HG03064 (cell line): ENCODE data around the gene SLC4A2.
"Not testable (repeated sequence)": the region's sequence is repeated elsewhere in the genome, so short reads cannot be mapped to it uniquely, and the experiment has no call there.

Experiments
- ATAC-seq: cut with Tn5 transposase; IDR thresholded peaks from one replicate; pipeline ENCODE4 v1.9.1; 2021; ENCODE audit warnings: low read depth; ENCODE audit not compliant: unreplicated experiment

Gene SLC4A2

DNA sequence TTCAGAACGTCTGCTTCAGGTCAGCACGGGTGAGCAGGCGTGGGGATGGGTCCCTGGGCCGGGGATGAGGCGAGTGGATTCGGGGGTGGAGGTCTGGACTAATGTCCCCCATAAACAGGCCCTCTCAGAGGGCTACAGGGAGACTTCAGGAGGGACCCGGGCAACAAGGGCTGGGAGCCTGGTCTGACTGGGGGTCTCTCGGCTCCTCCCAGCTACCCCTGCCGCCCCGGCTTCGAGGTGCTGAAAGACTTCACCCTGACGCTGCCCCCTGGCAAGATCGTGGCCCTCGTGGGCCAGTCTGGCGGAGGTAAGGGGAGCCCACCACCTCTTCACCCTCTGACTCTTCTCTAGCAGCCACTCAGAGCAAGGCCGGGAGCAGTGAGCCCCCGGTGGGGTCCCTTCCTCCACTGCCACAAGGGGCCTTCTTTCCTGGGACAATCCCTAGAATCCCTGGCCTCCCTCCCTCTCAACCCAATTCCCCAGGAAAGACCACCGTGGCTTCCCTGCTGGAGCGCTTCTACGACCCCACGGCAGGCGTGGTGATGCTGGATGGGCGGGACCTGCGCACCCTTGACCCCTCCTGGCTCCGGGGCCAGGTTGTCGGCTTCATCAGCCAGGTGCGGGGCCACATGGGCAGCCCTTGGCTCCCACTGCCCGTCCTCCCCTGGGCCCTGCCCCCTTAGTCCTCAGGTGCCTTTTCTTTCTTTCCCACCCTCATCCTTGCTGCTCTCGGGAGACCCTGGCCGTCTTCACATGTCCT lies 18.6 kb upstream of the SLC4A2 start:
- no peak for ATAC-seq

DNA sequence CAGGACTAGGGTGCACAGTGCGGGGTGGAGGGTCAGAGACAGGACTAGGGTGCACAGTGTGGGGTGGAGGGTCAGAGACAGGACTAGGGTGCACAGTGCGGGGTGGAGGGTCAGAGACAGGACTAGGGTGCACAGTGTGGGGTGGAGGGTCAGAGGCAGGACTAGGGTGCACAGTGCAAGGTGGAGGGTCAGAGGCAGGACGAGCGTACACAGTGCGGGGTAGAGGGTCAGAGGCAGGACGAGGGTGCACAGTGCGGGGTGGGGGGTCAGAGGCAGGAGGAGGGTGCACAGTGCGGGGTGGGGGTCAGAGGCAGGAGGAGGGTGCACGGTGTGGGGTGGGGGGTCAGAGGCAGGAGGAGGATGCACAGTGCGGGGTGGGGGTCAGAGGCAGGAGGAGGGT lies 15.9 kb upstream of the SLC4A2 start:
- not testable (repeated sequence) for ATAC-seq

DNA sequence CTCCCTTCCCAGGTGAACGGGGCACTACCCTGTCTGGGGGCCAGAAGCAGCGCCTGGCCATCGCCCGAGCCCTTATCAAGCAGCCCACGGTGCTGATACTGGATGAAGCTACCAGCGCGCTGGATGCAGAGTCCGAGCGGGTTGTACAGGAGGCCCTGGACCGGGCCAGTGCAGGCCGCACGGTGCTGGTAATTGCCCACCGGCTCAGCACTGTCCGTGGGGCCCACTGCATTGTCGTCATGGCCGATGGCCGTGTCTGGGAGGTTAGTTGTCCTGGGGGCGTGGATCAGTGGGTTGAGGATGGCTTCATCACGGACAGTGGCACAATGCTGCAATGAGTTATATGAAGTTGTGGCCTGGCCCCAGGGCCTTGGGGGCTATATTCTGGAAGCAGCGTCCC lies 15.4 kb upstream of the SLC4A2 start:
- no peak for ATAC-seq

DNA sequence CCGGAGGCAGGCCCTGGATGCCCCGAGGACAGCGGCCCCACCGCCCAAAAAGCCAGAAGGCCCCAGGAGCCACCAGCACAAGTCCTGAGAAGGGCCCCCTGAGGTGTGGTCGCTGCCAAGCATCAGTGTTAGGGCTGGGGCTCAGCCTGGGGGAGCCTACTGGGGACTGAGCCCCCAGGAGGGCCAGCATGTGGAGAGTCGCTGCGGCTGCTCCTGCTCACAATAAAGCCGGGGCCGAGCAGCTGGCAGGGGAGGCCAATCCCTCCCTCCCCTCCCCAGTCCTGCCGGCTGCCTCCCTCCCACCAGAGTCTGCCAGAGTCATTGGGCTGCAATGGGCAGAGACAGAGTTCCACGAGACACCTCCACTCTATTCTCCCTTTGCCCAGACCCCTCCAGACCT lies 14.1 kb upstream of the SLC4A2 start:
- ATAC-seq = no peak

DNA sequence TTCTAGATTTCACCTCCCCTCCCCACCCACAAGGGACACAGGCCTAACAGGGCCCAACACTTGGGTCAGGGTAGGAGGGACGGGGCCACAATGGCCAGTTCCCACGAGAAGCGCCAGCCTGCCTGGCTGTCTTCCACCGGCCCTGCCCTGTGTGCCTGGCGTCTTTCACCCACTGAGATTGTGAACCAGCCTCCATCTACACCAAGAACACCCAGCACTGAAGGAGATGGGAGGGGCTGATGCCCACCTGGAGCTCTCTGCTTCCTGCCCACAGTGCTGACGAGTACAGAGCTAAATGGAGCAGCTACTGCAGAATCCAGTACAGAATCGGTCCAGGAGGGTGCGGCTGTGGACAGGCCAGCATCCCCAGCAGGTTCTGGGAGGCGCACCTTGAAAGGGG lies 13.4 kb upstream of the SLC4A2 start:
- no peak for ATAC-seq

DNA sequence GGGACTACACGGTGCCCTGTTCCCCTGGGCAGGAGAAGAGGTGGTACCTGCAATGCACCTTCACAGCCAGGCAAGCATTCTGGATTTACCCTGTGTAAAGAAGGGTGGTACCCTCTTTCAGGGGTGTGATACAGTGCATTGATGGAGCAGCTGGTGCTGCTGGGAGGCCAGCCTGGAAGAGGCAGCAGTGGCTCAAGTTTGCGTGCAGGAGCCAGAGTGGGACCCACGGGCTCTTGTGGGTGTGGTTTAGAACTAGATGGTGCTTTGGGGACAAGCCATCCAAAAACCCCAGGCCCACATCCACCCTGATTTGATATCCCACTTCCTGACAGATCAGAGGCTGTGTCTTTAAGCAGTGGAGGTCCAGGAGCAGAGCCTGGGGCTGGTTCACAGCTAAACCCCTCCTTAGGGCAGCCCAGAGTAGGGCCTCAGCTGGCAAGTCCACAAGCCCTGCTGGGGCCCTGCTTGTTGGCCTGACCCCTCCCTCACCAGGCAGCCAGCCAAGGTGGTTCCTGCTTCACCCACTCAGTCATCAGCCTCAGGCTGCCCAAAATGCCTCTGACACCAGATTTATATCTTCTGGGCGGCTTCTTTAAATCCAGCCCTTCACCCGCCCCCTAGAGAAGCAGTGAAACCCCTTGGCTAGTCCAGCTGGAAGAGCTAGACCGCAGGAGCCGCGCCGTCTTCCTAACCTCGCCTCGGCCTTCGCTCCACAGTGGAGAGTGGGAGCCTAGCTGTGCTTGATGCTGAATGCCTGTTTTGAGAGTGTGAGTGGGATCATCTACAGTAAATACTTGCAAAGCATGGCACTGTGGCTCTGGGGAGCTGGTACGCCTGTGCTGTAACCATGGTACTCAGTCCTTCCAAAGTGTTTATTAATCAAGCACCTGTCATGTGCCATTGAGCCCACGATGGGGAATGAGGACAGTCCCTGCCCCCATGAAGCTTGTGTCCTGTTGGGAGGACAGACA lies 12.5 kb upstream of the SLC4A2 start:
- ATAC-seq = no peak

DNA sequence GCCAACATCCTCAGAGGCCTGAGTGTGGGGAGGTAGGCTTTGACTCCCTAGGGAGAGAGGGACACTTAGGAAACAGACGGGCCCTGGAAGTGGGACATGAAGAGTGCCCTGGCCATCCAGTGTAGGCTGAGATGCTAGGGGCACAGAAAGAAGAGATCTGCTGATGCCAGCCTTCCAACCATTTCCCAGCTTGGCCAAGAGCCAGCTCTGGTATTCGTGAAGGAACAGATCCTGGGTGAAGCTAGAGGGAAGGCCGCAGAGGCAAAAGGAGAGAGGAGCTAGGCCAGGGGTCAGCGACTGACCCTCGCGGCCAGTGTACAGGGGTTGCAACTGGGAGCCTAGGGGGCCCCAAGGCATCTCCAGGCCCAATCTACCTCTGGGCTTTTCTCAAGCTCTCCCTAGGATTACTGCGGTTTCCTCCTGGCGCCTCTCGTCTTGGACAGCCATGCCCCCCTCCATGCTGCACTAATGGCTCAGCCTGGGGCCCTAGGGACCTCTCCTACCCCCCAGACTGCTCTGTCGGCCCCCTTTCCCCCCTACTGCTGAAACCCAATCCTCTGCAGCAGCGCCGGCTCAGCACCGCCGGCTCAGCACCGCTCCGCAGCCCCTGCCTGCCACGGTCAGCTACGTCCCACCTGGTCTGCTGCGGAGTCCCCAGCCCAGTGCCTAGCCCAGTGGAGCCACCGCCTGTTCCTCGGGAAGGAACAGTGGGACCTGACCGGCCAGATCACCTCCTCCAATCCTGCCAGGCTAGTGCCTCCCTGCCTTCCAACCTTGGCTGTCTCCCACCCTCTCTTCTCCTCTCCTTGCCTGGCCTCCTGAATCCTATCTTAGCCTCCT lies 11.2 kb upstream of the SLC4A2 start, which contains the start of gene ASIC3:
Gene ASIC3 (plus strand): TSS at position 556 of the 840 bp plus-strand sequence. CDS start 355 bp downstream, outside the sequence.
- ATAC-seq = no peak

DNA sequence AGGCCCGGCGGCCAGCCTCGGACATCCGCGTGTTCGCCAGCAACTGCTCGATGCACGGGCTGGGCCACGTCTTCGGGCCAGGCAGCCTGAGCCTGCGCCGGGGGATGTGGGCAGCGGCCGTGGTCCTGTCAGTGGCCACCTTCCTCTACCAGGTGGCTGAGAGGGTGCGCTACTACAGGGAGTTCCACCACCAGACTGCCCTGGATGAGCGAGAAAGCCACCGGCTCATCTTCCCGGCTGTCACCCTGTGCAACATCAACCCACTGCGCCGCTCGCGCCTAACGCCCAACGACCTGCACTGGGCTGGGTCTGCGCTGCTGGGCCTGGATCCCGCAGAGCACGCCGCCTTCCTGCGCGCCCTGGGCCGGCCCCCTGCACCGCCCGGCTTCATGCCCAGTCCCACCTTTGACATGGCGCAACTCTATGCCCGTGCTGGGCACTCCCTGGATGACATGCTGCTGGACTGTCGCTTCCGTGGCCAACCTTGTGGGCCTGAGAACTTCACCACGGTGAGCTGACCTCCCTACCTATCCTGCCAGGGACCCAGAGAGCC lies 10.4 kb upstream of the SLC4A2 start:
- no peak for ATAC-seq

DNA sequence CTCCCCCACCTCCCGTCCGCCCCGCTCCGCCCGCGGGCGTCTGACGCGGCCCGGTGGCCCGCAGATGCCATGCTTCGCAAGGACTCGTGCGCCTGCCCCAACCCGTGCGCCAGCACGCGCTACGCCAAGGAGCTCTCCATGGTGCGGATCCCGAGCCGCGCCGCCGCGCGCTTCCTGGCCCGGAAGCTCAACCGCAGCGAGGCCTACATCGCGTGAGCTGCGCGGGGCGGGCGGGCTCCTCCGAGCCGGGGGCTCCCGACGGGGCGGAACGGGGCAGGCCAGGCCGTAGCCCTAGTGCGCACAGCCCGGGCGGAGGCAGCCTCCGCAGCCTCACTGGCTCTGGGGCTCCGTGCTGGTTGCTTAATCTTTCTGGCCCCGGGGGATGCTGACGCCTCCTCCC lies 8.3 kb upstream of the SLC4A2 start:
- ATAC-seq = no peak

DNA sequence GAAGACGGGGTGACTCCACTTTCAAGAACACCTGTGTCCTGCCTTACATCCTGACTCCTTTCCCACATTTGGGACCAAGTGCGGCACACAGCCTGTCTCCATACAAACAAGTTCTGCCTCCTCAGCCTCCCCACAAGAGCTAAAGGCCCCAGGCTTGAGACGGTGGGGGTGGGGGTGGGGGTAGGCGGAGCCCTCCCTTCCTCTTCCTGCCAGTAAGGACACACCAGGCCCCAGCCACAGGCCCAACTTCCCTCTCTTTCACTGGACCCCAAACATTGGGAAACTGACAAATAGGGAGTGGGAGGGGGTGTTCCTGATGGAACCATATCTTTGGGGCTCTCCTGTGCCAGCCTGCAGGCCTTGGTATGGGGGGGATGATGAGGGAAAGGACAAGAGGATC lies 6.3 kb upstream of the SLC4A2 start:
- ATAC-seq = no peak

DNA sequence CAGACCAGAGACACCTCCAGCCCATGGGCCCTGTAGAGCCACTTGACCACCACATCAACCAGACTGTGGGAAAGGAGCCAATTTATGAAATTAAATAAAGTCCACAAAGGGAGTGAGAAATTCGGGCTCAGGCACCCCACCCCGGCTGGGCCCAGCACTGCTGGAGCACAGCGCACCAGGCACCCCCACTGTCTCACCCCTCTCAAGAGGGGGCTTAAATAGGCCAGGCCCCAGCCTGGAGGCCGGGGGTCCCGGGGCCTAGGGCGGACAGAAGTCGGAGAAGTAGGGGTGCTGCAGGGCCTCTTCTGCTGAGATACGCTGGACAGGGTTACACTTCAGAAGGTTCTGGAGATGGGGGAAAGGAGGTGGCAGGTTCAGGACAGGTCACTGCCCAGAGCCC lies 5.6 kb upstream of the SLC4A2 start:
- ATAC-seq = no peak

DNA sequence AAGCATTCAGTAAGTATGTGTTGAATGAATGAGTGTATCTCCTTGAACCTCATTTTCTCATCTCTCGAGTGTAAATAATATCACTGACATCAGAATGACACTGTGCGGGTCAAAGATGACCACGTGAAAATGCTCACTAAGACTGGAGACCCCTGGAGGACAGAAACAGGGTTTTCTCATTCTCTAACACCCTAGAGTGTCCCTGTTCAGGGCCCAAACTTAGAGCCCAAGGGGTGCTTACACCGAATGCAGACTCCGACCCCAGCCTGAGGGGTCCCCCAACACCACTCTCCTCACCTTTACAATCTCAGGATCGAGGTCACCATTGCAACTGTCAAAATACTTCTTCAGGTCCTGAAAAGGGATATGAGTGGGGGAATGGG lies 3.1 kb upstream of the SLC4A2 start:
- no peak for ATAC-seq

DNA sequence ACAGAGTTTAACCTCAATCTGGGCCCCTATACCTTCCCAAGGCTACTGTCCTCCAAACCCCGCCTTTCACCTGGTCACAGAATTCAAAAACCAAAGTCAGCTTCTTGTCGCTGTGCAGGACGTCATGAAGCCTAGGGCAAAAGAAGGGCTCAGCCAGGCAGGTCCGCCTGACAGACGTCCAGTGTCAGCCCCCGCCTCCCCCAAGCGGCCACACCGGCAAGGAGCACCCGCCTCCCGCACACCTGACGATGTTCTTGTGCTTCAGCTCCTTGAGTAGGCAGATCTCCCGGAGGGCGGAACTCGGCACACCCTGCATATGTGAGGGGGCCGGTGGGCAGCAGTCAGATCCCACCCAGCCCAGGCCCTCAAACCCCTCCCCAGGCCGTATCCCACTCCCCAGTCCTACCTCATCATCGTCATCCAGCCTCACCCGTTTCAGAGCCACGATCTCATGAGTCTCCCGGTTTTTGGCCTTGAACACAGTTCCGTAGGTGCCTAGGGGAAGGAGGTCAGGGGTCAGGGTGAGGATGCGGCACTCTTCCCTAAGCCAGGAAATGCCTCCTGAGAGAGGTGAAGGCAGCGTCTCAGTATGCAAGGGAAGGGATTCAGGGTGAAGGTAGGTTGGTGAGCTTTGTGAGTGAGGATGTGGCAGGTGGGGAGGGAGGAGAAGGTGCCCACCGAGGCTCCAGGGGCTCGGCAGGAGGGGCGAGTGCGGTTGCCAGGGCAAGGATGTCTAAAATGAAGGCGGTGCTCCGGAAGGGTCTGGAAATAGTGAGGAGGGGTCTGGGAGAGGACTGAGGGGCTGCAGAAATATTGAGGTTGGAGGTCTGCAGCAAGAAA lies 2.5 kb upstream of the SLC4A2 start:
- no peak for ATAC-seq

DNA sequence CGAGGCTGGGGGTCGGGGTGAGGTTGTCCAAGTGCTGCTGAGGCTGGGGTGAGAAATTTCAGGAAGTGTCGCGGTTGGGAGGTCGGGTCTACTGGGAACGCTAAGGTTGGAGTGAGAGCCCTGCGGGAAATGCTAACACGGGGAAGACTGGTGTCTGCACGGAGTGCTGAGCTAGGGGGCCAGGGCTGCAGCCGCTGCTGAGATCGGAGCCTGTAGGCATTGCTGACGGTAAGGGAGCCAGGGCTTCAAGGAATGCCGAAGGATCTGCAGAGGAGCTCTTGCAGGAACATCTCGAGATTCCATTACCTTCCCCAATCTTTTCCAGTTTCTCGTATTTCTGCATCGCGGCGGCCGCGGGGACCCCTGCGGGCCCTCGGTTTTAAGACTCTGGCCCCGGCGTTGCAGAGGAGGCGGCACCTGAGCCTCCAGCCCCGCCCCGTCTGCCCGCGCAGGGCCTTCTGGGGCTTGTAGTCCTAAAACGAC lies 1.8 kb upstream of the SLC4A2 start, which contains the start of gene CDK5:
Gene CDK5 (minus strand): TSS at position 392 of the 483 bp plus-strand sequence. CDS start 49 bp downstream, at position 343.
- ATAC-seq = peak; percentile 4

DNA sequence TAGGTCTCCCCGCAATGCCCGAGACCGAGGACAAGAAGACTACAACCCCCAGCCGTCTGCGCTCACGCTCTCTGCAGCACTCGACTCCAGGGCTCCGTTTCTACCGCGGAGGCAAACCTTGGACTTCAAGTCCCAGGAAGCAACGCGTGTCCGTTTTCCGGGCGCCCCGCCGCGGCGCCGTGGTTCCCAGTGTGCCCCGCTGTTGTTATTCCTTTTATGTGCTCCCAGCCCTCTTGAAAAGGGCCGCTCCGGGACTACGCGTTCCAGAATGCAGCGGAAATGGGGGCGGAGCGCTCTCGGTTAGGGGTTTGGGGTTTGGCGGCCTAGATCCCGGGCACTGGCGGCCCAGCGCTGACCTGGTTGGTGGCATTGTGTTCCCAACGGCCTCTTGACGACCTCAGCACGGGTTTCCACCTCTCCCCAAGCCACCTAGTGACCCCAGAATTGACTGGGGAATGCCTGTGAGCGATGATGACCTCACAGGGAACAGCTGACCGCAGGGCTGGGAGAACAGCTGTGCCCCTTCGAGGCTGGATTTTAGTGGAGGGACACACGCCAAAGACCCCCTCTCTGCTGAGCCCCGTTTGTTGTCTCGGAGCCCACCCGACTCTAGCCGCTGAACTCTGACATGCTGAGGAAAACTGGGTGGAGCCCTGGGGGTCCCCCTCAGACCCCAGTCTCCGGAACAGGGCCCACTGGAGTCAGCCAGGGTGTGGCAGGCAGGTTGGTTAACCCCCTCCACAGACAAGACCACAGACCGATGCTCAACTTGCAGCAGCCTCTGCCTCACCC lies 1.2 kb upstream of the SLC4A2 start:
- ATAC-seq = peak; percentile 80

DNA sequence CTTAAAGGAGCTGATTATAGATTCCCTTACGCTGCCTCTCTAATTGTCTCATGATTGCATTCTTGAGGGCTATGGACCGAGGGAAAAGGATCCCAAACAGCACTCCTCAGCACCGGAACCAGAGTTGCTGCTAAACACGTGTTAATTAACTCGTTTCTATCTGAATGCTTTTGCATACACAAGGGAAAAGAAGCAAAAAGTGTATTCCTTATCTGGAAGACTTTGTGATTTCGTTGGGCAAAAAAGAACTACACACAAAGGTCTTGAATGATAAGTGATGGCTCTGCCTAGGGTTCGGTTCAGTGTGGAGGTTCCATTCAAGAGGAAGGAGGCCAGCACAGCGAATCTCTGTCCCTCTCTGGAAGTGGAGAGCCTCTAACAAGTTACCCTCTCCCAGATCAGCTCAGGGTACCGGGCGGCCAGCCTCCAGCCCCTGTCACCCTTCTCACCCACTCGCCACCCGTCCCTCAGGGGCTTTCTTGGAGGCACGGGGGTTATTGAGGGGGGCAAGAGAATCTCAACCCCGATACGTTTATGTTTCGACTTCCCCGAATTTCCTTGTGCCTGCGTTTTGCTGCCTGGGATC lies 515 bp upstream of the SLC4A2 start:
- no peak for ATAC-seq

DNA sequence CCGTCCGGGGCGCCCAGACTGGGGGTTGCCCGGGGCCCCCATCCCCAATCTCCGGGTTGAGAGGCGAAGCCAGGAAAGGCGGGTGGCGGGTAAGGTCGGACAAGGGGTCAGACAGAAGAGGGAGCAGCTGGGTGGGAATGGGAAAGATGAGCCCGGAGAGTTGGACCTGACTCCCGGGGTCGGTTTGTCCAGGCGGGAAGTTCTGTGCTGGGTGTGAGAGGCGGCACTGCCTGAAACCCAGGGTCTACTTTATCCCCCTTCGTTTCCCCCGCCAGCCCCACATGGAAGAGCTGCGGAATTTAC lies 675 bp downstream of the SLC4A2 start:
- ATAC-seq = no peak
